Right ventricle myocardium superior (tissue), 1 donor: ENCODE measurements around the gene EXOC3L2. TPM values are rescaled to one million over a fixed set of nuclear protein-coding genes. Genes with fewer than 3 reads are reported as not detected.

Experiments
- ATAC-seq: fragments of 200-7000 bp; cut with Tn5 transposase; one replicate; pipeline ENCODE4 v1.9.1; 2020; ENCODE audit warnings: mild to moderate bottlenecking; ENCODE audit not compliant: poor library complexity
- DNase-seq: peaks from one replicate; pipeline ENCODE4 v3.0.0-alpha.2; 2020
- intact Hi-C: fragments of 100-400 bp; cut with DNase I; formaldehyde crosslinking; loops from one replicate; pipeline ENCODE4 v1.11.2; 2022
- total RNA-seq: library from RNA; stranded (reverse); fragmentation: NEBNext Ultra II Directional; extraction: Animal tissue kit (Norgen Biotek cat#: 25700); gene quantifications from one replicate; pipeline ENCODE4 v1.2.1, GENCODE V29; 2021
- donor health status: DM: no; HTN: yes; CAD: no; lungs with severe emphysema.

Gene EXOC3L2
- total RNA-seq, 1 donor from 2014 or later: 1.3 TPM

DNA sequence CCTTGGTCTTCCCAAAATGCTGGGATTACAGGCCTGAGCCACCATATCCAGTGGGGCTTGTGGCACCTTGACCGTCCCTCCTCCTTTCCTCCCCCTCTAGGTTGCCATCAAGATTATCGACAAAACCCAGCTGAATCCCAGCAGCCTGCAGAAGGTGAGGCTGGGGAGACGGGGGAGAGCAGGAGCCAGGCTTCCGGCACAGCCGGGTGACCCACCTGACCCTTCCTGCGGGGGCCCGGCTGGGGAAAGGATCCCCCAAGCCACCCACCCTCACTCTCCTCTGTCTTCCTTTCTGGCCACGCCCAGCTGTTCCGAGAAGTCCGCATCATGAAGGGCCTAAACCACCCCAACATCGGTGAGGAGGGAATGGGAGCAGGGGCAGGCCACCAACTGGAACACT is 17.8 kb upstream of the EXOC3L2 start:
- intact Hi-C loops: no loop called here
- DNase-seq (no peak), ATAC-seq (no peak)

DNA sequence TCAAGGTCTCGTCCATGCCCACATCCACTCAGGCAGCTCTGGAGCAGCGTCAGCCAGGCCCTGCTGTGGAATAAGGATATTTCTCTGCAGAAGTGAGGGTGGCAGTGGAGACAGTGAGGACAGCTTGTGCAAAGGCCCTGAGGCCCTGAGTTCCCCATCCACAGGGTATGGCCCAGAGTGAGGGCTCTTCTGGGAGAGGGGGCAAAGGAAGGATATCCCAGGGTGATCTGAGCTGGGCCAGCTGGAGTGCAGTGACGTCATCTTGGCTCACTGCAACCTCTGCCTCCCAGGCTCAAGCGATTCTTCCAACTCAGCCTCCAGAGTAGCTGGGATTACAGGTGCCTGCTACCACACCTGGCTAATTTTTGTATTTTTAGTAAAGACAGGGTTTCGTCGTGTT is 17.4 kb upstream of the EXOC3L2 start:
- ATAC-seq (no peak), DNase-seq (no peak)
- intact Hi-C loops: no loop called here

DNA sequence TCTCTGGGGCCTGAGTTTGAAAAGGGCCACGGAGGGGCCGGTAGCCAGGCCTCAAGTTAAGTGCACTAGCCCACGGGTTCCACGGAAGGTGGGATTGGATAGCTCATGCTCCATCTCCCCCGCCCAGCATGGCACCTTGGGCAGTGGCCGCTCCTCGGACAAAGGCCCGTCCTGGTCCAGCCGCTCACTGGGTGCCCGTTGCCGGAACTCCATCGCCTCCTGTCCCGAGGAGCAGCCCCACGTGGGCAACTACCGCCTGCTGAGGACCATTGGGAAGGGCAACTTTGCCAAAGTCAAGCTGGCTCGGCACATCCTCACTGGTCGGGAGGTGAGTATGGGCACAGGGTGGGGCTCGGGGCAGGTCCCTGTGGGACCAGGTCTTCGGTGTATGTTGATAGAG is 13.7 kb upstream of the EXOC3L2 start:
- ATAC-seq (no peak), DNase-seq (no peak)
- intact Hi-C loops: no loop called here

DNA sequence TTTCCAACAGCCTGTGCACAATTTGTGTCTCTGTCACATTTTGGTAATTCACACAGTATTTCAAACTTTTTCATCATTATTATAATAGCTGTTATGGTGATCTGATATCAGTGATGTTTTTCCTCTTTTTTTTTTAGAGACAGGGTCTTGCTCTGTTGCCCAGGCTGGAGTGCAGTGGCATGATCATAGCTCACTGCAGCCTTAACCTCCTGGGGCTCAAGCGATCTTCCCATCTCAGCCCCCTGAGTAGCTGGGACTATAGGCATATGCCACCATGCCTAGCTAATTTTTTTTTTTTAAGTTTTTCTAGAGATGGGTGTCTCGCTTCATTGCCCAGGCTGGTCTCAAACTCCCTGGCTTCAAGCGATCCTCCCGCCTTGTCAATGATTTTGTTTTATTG is 11.6 kb upstream of the EXOC3L2 start:
- ATAC-seq: no peak
- intact Hi-C loops: no loop called here
- no peak for DNase-seq

DNA sequence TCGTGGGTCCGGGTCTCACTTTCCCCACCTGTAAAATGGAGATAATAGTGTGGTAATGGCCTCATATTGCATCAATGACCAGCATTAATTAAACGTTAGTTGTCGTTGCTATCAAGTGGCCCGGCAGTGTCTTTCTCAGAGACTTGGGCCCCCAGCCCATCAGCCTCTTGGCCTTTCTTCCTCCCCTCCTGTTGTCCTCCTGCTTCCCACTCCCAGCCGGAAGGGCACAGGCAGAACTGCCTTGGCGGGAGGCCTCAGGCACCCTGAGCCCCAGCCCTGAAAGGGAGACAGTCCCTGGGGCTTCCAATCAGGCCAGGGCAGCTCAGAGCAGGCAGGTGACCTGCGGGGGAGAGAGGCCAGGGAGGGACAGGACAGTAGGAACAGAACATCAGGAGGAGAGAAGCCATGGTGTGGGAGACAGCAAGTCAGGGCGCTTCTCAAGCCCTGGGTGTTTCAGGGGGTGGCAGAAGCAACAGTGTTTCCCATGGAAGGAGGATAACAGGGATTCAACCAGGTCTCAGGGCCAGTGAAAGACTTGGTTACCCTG is 10.5 kb upstream of the EXOC3L2 start:
- ATAC-seq (no peak), DNase-seq (no peak)
- intact Hi-C loops: no loop called here

DNA sequence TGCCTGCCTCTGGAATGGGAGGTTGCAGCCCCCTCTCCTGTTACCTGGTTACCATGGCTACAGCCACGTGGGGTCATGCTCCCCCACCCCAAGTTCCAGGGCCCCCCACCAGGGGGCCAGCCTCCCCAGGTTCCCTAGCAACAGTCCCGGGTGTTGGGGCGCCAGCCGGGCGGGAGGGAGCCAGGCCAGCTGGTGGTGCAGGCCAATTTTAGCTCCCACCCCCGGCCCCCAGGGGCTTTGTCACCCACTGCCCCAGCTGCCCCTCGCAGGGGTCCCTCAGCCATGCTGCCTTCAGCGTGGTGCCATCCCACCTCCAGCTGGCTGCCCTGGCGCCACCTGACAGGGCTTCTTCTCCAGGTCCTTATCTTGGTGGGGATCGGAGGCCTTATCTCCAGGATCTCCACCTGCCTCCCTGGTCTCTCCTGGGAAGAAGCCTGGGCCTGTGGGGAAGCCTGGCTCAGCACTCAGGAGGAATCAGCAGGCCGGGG is 8.9 kb upstream of the EXOC3L2 start:
- no peak for DNase-seq
- no peak for ATAC-seq
- intact Hi-C loops: no loop called here

DNA sequence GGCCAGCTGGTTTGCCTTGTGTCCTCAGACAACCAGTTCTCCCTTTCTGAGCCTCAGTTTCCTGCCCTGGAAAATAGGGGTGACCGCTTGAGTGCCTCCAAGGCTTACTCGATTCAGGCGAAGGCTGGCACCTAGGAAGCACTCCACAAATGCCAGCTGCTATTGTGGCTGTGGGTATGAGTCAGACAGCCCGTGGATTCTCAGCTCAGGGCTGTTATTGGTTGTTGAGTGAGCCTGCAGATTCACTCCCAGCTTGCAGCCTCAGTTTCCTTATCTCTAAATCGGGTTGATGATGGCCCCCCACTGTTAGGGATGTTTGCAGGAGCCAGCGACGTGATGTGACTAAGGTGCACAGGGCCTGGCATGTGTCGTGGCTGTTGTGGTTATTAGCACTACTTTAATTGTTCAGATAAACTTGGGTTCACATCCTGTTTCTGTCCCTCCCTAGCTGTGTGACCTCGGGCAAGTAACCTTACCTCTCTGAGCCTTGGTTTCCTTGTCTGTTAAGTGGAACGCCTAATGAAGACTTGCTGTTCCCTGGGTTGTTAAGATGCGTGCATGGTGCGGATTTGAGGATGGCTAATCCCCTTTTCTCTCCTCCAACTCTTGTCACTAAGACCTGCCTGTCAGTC is 8.3 kb upstream of the EXOC3L2 start:
- no peak for DNase-seq
- intact Hi-C loops: no loop called here
- no peak for ATAC-seq

DNA sequence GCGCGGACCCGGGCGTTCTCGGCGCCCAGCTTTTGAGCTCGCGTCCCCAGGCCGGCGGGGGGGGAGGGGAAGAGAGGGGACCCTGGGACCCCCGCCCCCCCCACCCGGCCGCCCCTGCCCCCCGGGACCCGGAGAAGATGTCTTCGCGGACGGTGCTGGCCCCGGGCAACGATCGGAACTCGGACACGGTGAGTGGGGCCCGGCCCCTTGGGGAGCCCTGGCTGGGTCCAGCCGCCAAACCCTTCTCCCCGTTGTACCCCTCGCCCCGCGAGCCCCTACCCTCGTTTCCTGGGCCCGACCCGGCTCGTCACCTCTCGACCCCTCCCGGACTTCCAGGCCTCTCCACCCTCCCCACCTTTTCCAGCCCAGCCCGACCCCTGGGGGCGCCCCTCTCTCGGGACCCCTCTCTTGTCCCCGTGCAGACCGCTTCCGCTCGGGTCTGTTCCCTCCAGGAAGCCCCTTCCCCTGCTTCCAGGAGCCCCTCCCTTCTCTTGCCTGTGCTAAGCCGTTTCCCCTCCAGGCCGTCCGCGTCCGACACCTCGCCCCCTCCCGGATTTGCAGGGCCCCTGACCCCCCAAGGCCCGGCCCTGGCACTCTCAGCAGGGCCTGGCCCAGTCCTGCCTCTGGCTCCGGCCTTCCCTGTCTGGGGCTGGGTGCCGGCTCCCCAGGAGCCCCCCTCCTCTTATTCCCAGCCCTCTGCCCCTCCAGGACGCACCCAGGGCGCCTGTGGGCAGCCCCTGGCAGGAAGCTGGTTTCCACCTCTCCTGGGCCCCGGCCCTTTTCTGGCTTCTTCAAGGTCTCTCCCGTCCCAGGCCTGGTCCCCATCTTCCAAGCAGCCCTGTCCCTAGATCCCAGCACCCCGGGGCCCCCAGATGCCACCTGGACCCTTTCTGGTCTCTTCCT is 6.5 kb upstream of the EXOC3L2 start:
- intact Hi-C loops: no loop called here
- DNase-seq: no peak
- peak; percentile 15 for ATAC-seq

DNA sequence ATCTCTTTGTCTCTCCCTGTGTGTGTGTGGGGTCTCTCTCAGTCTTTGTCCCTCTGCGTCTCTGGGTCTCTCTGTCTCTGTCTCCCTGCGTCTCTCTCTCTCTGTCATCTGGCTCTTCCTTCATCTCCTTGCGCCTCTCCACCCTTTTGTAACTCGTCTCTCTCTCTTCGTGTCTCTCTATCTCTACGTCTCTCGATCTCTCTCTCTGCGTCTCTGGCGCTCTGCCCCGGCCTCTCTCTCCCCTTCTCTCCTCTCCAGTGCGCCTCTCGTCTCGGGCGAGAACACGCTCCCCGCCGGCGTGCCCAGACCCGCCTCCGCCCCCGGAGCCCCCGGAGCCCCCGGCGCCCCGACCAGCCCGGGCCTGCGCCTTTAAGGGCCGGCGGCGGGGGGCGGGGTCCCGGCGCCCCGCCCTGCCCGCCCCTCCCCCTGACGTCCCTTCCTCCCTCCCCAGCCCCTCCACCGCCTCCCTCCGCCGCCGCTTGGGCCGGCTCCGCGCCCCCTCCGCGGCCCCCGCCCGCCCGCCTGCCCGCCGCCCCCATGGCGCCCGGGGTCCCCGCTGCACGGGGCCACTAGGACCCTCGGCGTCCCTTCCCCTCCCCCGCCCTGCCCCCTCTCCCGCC is 5.7 kb upstream of the EXOC3L2 start, which contains the start of gene MARK4:
MARK4 (plus strand) TSS at position 440 of the 620 bp plus-strand sequence. CDS start 318 bp downstream, outside the sequence.
- intact Hi-C loops: no loop called here
- ATAC-seq (peak; percentile 80), DNase-seq (peak; percentile 69)

DNA sequence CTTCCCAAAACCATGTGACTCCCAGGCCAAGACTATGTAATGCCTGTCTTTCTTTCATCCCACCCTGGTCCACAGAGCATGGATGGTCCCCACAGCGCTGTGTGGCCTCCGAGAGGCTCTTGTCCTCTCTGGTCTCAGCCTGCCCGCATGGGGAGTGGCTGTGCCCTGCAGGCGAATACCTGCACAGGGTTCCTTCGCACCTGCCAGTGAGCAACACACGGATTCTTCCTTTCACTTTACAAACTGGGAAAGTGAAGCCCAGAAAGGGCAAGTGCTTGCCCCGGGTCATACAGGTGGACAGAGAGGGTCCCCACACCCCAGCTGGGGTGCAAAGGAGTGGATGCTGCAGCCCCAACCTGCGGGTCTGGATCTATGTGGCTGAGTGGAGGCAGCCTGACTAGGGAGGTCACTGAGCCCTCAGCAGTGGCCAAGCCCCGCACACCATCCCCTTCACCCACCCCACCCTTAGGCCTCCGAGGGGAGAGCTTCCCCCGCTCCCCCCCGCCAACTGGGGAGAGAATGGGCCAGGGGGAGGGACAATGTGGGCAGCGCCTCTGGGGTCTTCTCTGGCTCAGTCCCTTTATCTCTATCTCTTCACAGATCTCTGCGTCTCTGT is 5.1 kb upstream of the EXOC3L2 start:
- DNase-seq: no peak
- peak; percentile 4 for ATAC-seq
- intact Hi-C loops: no loop called here

DNA sequence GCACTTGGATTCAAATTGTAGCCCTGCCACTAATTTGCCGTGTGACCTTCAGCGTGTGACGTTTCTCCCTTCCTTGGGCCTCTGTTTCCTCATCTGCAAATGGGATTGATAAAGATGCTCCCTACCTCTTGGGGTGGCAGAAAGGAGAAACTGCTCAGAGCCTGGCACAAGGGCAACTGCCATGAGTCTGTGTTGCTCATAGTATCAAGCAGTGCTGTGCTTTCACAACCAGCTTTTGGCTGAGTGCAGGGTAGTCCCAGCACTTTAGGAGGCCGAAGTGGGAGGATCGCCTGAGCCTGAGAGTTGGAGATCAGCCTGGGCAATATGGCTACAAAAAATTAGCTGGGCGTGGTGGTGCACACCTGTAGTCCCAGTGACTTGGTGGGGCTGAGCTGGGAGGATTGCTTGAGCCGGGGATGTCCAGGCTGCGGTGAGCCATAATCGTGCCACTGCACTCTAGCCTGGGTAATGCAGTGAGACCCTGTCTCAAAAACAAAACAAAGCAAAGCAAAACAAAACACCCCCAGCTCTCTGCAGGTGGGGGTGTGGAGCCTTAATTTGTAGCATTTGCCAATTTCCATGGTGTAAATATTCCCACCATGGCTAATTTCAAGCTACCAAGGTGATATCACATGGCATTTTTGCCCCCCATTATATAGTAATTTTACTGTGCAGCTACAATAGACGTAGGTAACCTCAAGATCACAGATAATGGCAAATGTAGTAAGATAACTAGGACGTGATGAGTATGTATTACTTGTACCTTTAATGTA is 4.2 kb upstream of the EXOC3L2 start:
- intact Hi-C loops: no loop called here
- no peak for ATAC-seq
- DNase-seq: no peak

DNA sequence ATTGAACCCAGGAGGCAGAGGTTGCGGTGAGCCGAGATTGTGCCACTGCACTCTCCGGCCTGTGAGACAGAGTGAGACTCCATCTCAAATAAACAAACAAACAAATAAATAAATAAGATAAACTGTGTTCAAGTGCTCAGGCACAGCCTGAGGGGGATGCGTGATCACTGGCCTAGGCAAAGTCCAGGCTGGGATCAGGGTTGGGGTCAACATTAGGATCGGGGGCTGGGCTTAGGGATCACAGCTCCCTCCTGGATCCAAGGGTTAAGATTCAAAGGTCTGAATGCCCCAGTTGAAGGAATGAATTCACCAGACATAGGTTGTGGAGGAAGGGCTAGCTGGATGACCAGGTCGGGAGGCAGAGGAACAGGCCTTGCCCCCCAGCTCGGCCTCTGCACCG is 1.9 kb upstream of the EXOC3L2 start:
- ATAC-seq: no peak

DNA sequence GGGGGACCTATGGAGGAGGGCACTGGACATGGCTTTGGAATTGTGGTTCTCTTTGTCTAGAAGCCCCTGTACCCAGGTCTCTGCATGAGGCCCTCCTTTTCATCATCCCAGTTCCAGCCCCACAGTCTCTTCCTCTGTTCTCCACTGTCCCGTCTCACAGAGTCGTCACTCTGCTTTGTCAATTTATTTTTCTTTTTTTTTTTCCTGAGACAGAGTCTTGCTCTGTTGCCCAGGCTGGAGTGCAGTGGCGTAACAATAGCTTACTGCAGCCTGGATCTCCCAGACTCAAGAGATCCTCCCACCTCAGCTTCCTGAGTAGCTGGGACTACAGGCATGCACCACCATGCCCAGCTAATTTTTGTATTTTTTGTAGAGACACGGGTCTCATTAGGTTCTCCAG is 619 bp upstream of the EXOC3L2 start:
- ATAC-seq (no peak), DNase-seq (no peak)
- intact Hi-C loops: no loop called here

More for the DNA sequence above, 1.9 kb upstream of the EXOC3L2 start:
- intact Hi-C loops: no loop called here
- no peak for DNase-seq

DNA sequence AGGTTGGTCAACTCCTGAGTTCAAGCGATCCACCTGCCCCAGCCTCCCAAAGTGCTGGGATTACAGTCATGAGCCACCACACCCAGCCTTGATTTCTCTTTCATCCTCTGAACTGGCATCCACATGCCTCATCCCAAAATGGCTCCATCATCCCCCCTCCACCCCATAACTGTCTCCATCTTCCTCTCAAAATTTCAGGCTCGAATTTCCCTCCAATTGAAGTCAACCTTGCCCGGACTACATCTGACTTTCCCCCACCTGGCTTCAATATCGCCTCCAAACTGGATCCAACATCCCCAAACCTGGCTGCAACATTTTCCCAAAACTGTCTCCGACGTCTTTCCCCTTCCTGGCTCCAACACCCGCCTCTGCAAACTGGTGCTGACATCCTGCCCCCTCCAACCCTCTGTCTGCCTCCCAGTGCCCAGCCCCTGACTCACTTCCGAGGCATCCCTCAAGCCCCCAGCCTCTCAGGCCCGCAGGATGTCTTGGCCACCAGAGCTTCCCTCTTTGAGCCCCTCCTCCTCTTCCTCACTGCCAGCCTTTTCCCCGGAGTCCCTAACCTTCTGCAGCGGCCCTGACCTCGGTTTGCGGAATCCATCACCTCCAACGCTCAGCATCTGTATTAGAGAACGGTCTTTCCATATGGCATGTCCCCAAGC is 943 bp downstream of the EXOC3L2 start:
- DNase-seq: no peak
- intact Hi-C loops: no loop called here
- ATAC-seq: no peak

DNA sequence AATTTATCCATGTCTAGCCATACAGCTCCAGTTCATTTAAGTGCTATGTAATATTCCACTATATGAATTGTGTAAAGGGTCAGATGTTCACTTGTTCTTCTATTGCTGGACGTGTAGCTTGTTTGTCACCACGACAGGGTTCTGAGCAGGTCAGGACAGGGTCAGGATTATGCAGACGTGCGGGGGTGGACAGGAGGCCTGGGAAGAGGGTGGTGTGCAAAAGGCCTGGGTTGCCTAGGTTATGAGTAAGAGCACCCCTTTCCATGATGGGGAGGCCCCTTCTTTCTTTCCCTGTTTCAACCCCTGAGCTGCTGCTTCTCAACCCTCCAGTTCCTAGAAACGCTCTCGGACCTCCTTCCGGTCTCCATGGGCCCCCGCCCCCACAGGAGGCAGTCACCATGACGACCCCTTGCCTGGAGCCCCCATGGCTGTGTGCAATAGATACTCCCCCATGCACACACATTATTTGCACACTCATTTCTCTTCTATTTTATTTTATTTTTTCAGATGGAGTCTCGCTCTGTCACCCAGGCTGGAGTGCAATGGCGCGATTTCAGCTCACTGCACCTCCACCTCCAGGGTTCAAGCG is 2.0 kb downstream of the EXOC3L2 start:
- DNase-seq: no peak
- intact Hi-C loops: no loop called here
- ATAC-seq: no peak

DNA sequence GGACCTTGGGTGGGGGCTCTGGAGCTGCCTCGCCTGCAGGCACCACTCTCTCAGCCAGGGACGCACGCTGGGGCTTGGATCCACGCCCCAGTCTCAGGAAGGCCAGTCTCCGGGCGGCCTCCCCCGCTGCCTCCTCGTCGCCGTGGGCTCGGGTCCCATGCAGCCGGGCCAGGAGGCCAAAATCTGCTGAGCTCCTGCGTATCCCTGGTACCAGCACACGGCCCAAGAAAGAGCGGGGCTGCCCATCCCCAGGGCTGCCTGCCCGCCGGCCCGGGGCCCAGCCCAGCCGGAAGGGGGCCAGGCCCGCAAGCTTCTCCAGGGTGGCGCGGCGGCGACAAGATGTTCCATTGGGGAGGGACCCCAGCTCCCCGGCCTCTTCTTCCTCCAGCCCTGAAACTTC is 6.7 kb downstream of the EXOC3L2 start:
- intact Hi-C loops: no loop called here
- DNase-seq: no peak
- ATAC-seq: no peak

DNA sequence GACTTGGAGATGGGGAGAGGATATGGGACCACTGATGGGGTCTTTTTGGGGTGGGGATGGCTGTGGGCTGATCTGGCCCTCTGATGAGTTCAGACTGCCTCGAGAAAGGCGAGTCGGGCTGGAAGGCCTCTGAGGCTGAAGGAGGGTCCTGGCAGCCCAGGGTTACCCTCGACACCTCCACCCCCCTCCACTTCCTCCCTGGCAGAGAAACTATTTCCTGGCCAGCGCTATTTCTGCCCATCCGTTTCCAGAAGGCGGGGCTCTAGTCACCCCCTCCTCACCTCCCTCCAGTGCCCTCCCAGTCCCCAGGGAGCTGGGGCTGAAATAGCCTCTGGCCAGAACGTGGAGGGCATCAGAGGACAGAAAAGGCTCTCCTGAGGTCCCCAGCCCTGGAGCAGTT is 9.7 kb downstream of the EXOC3L2 start:
- ATAC-seq (no peak), DNase-seq (no peak)

More for the DNA sequence above, 9.7 kb downstream of the EXOC3L2 start:
- intact Hi-C loops: no loop called here
